PFSK-1 (cell line): ENCODE measurements around the gene KIT.

Experiments
- FOXP2 ChIP-seq: optimal IDR thresholded peaks from 2 replicates; pipeline ENCODE3; 2011; ENCODE audit warnings: borderline replicate concordance, control low read depth, inconsistent platforms; ENCODE audit not compliant: insufficient read depth; ENCODE audit errors: extremely low read length, extremely low read depth
- POLR2AphosphoS5 ChIP-seq: IDR thresholded peaks from 2 replicates; pipeline ENCODE4 v1.6.1; 2012; ENCODE audit warnings: low read depth, mild to moderate bottlenecking, control low read depth, low read length, moderate library complexity
- REST ChIP-seq, 2 experiments: IDR thresholded peaks; 2 replicates each; pipeline versions ENCODE4 v1.6.1 to v1.8.0; 2011 to 2012; ENCODE audit warnings: low read depth in 2 of 2, low read length in 2 of 2, control low read depth in 1 of 2, inconsistent platforms in 1 of 2, mild to moderate bottlenecking in 1 of 2, moderate library complexity in 1 of 2; ENCODE audit not compliant: insufficient read depth in 1 of 2
- SIN3A ChIP-seq: IDR thresholded peaks from 2 replicates; pipeline ENCODE4 v1.6.1; 2012; ENCODE audit warnings: mild to moderate bottlenecking, low read length, moderate library complexity, borderline replicate concordance; ENCODE audit not compliant: insufficient read depth
- TAF1 ChIP-seq: IDR thresholded peaks from 2 replicates; pipeline ENCODE4 v1.6.1; 2012; ENCODE audit warnings: low read length, control low read depth, borderline replicate concordance; ENCODE audit not compliant: insufficient read depth

- no peak for TF ChIP-seq REST (IDR thresholded peaks at IDR 0.05; ENCODE audit: insufficient read depth in 1 of 2, low read depth in 2 of 2, low read length in 2 of 2)
- no peak for TF ChIP-seq TAF1
- no peak for TF ChIP-seq SIN3A
- TF ChIP-seq POLR2AphosphoS5: no peak
- no peak for TF ChIP-seq FOXP2
Measured at GRCh38 chr4:54764476-54764875, 106.7 kb downstream of the KIT start.
